ENCODE measurements around the gene WWOX. TPM values are rescaled to one million over a fixed set of nuclear protein-coding genes. Genes with fewer than 3 reads are reported as not detected.

WWOX gene
- polyA plus RNA-seq, 6 donors from 2014 or later: 9.1 to 17.0 (median 12.5) TPM

DNA sequence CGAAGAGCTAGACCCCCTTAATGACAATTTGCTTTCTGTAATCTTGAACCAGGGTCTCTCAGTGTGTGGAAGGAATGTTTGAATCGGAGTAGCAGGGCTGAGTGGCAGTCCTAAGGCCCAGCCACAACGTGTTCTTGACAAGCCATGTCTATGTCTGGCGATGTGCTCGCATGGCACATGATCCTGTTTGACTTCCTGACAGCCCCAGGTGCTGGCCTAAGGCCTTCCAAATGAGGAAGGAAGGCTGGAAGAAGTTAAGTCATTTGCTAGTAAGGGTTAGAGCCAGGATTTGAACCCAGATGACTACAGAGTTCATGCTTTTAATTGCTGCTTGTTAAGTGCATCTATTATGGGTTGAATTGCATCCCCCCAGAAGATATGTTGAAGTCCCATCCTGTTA, 1014.4 kb downstream of the WWOX start:
- peaks cover 0 to 5% (median 4%) of the 10 kb centered on the region in 3 donors for H3K27me3 Mint-ChIP-seq
- no peak overlapping the region for H3K27ac Mint-ChIP-seq
- H3K9me3 Mint-ChIP-seq: peaks cover 0 to 3% (median 0%) of the 10 kb centered on the region in 7 donors
- H3K36me3 Mint-ChIP-seq: peaks cover 7 to 13% of the 10 kb centered on the region in 2 donors
- ATAC-seq (ENCODE audit: low read depth in 2 of 2) (no peak), DNase-seq (no peak)
- no peak overlapping the region for H3K4me3 Mint-ChIP-seq
- H3K4me1 Mint-ChIP-seq: no peaks in the 10 kb centered on the region

DNA sequence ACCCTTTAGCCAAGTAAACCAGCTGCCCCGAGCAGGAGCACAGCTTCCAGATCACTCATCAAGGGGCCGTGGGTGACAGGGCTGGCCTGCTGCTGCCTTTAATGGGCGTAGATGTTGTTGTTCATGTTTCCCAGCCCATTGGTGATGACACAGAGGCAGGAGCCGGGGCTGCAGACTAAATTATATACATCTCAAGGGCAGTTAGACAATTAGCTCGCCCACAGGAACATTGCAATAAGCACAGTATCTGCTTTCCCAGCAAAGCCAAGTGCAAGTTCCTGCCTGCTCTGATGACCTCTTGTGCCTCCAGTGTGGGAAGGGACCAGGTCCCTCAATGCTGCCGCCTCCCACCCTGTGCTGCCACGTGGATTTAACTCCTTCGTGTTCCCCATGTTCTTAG, 1015.3 kb downstream of the WWOX start:
- H3K27ac Mint-ChIP-seq: no peak overlapping the region
- no peaks in the 10 kb centered on the region for H3K4me1 Mint-ChIP-seq
- no peak overlapping the region for H3K4me3 Mint-ChIP-seq
- ATAC-seq (ENCODE audit: low read depth in 2 of 2) (no peak), DNase-seq (no peak)
- H3K9me3 Mint-ChIP-seq: peaks cover 0 to 3% (median 0%) of the 10 kb centered on the region in 7 donors
- H3K36me3 Mint-ChIP-seq: peaks cover 7 to 13% of the 10 kb centered on the region in 2 donors
- peaks cover 0 to 5% (median 4%) of the 10 kb centered on the region in 3 donors for H3K27me3 Mint-ChIP-seq

DNA sequence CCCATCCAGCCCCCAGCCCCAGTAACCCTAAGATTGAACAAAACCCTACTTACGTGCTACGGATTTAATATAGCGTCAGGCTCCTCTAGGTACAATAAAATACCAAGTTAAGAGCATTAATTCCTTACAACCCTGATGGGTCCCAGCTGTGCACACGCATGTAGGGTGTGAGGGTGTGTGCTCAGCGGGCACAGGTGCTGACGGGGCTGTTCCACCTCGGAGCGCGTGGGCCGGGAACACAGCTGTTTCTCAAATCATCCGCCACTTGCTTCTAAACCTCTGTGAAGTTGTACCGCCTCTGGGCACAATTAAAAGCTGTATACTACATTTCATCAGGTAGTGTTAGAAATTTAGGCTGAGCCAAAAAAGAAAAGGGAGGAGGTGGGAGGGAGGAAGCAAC, 1022.5 kb downstream of the WWOX start:
- Mint-ChIP-seq H3K36me3 (no peaks in the 10 kb centered on the region), H3K27ac (peak overlapping the region in 1 of 6 donors; percentile 37), H3K4me1 (peaks cover 0 to 5% (median 0%) of the 10 kb centered on the region in 3 donors), H3K27me3 (peaks cover 0 to 5% (median 0%) of the 10 kb centered on the region in 3 donors), H3K9me3 (peaks cover 0 to 2% (median 0%) of the 10 kb centered on the region in 7 donors), H3K4me3 (no peak overlapping the region)
- ATAC-seq (ENCODE audit: low read depth in 2 of 2) (no peak), DNase-seq (no peak)

DNA sequence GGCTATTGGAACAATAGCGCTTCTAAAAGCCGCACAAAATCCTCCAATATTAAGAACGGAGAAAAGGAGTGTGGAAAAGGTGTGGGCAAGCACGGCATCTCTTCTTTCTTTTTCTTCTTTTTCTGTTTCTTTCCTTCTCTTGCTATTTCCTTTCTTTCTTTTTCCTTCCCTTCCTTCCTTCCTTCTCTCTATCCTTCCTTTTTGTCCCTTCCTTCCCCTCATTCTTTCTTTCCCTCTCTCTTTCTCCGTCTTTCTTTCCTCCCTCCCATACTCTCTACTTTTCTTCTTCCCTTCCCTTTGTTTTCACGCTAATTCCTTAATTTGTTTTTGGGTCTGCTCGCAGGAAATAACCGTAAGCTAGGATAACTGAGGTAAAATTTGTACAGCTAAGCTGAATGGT, 1022.9 kb downstream of the WWOX start:
- H3K36me3 Mint-ChIP-seq: no peaks in the 10 kb centered on the region
- peaks cover 0 to 2% (median 0%) of the 10 kb centered on the region in 7 donors for H3K9me3 Mint-ChIP-seq
- ATAC-seq (ENCODE audit: low read depth in 2 of 2): no peak
- H3K27ac Mint-ChIP-seq: peak overlapping the region in 1 of 6 donors; percentile 53
- peaks cover 0 to 5% (median 0%) of the 10 kb centered on the region in 3 donors for H3K27me3 Mint-ChIP-seq
- H3K4me1 Mint-ChIP-seq: peaks cover 0 to 5% (median 0%) of the 10 kb centered on the region in 3 donors
- H3K4me3 Mint-ChIP-seq: no peak overlapping the region
- DNase-seq: no peak

GRCh38 chr16:79124016-79124756, 1024.7 kb downstream of the WWOX start:
- Mint-ChIP-seq H3K9me3 (peaks cover 0 to 2% (median 0%) of the 10 kb centered on the region in 7 donors), H3K27me3 (no peaks in the 10 kb centered on the region)

GRCh38 chr16:79127766-79128165, 1028.3 kb downstream of the WWOX start:
- no peak overlapping the region for H3K4me3 Mint-ChIP-seq
- peaks cover 0 to 4% of the 10 kb centered on the region in 2 donors for H3K36me3 Mint-ChIP-seq
- H3K27ac Mint-ChIP-seq: no peak overlapping the region
- H3K27me3 Mint-ChIP-seq: no peaks in the 10 kb centered on the region
- no peak for ATAC-seq (ENCODE audit: low read depth in 2 of 2)
- H3K9me3 Mint-ChIP-seq: peaks cover 0 to 3% (median 0%) of the 10 kb centered on the region in 7 donors
- peaks cover 0 to 5% (median 0%) of the 10 kb centered on the region in 3 donors for H3K4me1 Mint-ChIP-seq
- DNase-seq: no peak

More at GRCh38 chr16:79124016-79124756, 1024.7 kb downstream of the WWOX start:
- Mint-ChIP-seq H3K4me1 (peaks cover 0 to 5% (median 0%) of the 10 kb centered on the region in 3 donors), H3K27ac (no peak overlapping the region), H3K36me3 (no peaks in the 10 kb centered on the region), H3K4me3 (no peak overlapping the region)
- DNase-seq: no peak
- ATAC-seq (ENCODE audit: low read depth in 2 of 2): no peak

DNA sequence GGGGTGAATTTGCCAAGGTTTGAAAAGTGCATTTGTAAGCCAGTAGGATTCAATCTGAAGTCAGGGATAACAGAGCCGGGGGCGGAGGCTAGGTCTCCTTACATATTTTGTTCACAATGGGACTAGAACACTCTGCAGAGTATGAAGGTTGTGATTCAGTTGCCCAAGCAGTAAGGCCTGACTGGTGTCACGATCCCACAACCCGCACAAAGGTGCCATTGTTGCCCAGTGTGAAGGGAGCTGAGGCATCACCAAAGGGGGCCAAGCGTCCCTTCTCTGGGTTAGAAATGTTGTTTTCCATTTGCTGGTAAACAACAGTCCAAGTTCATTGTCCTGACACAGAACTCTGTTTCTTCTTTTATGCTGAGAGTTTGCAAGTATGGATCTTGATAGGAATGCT, 1029.3 kb downstream of the WWOX start:
- H3K36me3 Mint-ChIP-seq: peaks cover 0 to 4% of the 10 kb centered on the region in 2 donors
- no peak for DNase-seq
- H3K9me3 Mint-ChIP-seq: peaks cover 0 to 3% (median 0%) of the 10 kb centered on the region in 7 donors
- peaks cover 0 to 5% (median 0%) of the 10 kb centered on the region in 3 donors for H3K4me1 Mint-ChIP-seq
- H3K4me3 Mint-ChIP-seq: no peak overlapping the region
- no peaks in the 10 kb centered on the region for H3K27me3 Mint-ChIP-seq
- no peak overlapping the region for H3K27ac Mint-ChIP-seq
- ATAC-seq (ENCODE audit: low read depth in 2 of 2): no peak

DNA sequence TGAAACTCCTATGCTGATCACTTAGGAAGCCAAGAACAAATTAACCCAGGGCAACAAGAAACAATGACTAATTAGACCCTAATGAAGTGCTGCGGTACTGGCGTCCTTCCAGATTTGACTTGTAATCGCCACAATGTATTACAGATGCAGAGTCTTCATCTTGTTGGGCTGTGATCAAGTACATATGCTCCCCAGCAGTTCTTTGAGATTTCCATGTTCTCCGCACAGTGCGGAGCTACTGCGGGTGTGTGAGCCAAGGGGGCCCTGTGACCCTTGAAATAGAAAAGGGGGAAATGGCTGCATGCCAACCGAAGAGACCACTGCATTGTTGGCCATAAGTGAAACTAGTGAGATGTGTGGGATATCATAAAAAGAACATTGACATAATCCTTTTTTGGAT, 1031.2 kb downstream of the WWOX start:
- peaks cover 0 to 4% of the 10 kb centered on the region in 2 donors for H3K36me3 Mint-ChIP-seq
- H3K27ac Mint-ChIP-seq: peak overlapping the region in 1 of 6 donors; percentile 47
- peaks cover 0 to 5% (median 0%) of the 10 kb centered on the region in 3 donors for H3K4me1 Mint-ChIP-seq
- no peak for ATAC-seq (ENCODE audit: low read depth in 2 of 2)
- no peak overlapping the region for H3K4me3 Mint-ChIP-seq
- no peaks in the 10 kb centered on the region for H3K27me3 Mint-ChIP-seq
- DNase-seq: no peak
- H3K9me3 Mint-ChIP-seq: peaks cover 0 to 3% (median 0%) of the 10 kb centered on the region in 7 donors

DNA sequence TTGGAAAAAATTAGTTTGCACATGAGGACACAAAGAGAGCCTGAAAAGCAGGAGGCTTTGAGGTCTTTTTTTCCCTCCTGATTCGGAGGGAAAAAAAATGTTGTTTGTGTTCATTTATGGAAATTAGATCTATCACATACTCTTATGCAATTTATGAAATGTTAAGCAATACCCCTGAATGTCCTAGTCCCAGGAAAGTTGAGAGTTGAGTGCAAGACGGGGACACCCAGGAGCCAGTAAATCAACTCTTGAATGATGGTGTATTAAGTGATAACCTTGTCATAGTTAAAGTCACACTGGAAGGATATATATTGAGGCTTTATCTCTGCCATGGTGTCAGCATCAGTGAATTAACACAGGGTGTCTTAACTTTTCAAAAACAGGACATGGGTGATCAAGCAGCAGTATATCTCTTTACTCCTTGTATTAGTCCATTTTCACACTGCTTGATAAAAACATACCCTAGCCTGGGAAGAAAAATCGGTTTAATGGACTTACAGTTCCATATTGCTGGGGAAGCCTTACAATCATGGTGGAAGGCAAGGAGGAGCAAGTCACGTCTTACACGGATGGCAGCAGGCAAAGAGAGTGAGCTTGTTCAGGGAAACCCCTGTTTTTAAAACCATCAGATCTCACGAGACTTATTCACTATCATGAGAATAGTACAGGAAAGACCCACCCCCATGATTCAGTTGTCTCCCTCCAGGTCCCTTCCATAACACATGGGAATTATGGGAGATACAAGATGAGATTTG, 1032.0 kb downstream of the WWOX start:
- Mint-ChIP-seq H3K9me3 (peaks cover 0 to 3% (median 0%) of the 10 kb centered on the region in 7 donors), H3K27ac (no peak overlapping the region), H3K4me1 (no peaks in the 10 kb centered on the region), H3K27me3 (no peaks in the 10 kb centered on the region), H3K4me3 (no peak overlapping the region), H3K36me3 (peaks cover 0 to 4% of the 10 kb centered on the region in 2 donors)
- DNase-seq (no peak), ATAC-seq (ENCODE audit: low read depth in 2 of 2) (no peak)

- peaks cover 0 to 3% (median 0%) of the 10 kb centered on the region in 7 donors for H3K9me3 Mint-ChIP-seq
- DNase-seq: no peak
These were observed 1033.2 kb downstream of the WWOX start for GRCh38 chr16:79132701-79133100.

GRCh38 chr16:79134300-79134699, 1034.8 kb downstream of the WWOX start:
- Mint-ChIP-seq H3K4me1 (no peaks in the 10 kb centered on the region), H3K27me3 (no peaks in the 10 kb centered on the region), H3K9me3 (peaks cover 0 to 3% (median 0%) of the 10 kb centered on the region in 7 donors), H3K27ac (peak overlapping the region in 1 of 6 donors; percentile 4), H3K36me3 (peaks cover 0 to 4% of the 10 kb centered on the region in 2 donors), H3K4me3 (no peak overlapping the region)
- ATAC-seq (ENCODE audit: low read depth in 2 of 2) (no peak), DNase-seq (no peak)

More at GRCh38 chr16:79132701-79133100, 1033.2 kb downstream of the WWOX start:
- no peak overlapping the region for H3K4me3 Mint-ChIP-seq
- no peaks in the 10 kb centered on the region for H3K27me3 Mint-ChIP-seq
- peaks cover 0 to 4% of the 10 kb centered on the region in 2 donors for H3K36me3 Mint-ChIP-seq
- H3K27ac Mint-ChIP-seq: no peak overlapping the region
- no peak for ATAC-seq (ENCODE audit: low read depth in 2 of 2)
- no peaks in the 10 kb centered on the region for H3K4me1 Mint-ChIP-seq

GRCh38 chr16:79136955-79137354, 1037.5 kb downstream of the WWOX start:
- Mint-ChIP-seq H3K27me3 (no peaks in the 10 kb centered on the region), H3K36me3 (no peaks in the 10 kb centered on the region), H3K27ac (no peak overlapping the region), H3K4me1 (no peaks in the 10 kb centered on the region), H3K4me3 (no peak overlapping the region), H3K9me3 (no peaks in the 10 kb centered on the region)
- ATAC-seq (ENCODE audit: low read depth in 2 of 2) (no peak), DNase-seq (no peak)

DNA sequence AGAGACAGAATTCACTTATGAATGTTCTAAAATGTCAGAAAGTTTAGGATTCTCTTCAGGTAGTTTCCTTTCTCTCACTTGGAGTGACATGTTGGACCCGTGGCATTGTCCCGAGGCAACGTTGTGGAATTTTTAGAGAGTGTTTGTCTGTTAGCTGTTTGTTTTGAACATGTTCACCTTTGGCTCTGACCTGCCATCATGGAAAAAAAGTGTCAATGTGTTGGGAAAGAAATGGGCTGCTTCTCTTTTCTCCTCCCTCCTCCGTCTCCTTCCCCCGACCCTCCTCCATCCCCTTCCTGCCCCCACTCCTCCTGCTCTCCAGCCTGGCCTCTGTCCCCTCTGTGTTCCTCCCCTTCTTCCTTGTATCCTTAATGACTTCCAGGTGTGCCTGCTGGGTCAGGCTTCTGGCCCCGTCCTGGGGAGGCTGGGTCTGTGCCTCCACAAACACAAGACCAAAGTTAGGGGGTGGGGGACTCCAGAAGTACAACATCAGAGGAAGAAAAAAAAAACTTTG, 1038.0 kb downstream of the WWOX start:
- no peak for ATAC-seq (ENCODE audit: low read depth in 2 of 2)
- no peaks in the 10 kb centered on the region for H3K27me3 Mint-ChIP-seq
- H3K27ac Mint-ChIP-seq: peak overlapping the region in 1 of 6 donors; percentile 30

More for the DNA sequence above, 1038.0 kb downstream of the WWOX start:
- Mint-ChIP-seq H3K4me3 (no peak overlapping the region), H3K4me1 (no peaks in the 10 kb centered on the region), H3K9me3 (no peaks in the 10 kb centered on the region), H3K36me3 (no peaks in the 10 kb centered on the region)
- no peak for DNase-seq

All from naive B cell (primary cell).